Fibroblast of pulmonary artery (primary cell): ENCODE results near the gene RAB11A.

Experiments used
- DNase-seq: peaks from one replicate; pipeline ENCODE4 v3.0.0-alpha.2; 2010; ENCODE audit warnings: low read depth
- H3K4me3 ChIP-seq: replicated peaks from 2 replicates; pipeline ENCODE4 v1.5.1; 2011; ENCODE audit warnings: low read depth, mild to moderate bottlenecking, control low read depth, low read length, moderate library complexity
- CTCF ChIP-seq: IDR thresholded peaks from 2 replicates; pipeline ENCODE4 v1.5.1; 2011; ENCODE audit warnings: mild to moderate bottlenecking, control low read depth, low read length, inconsistent platforms; ENCODE audit errors: missing control alignments

The RAB11A gene

GRCh38 chr15:65827065-65827464 is 42.2 kb upstream of the RAB11A start:
- no peak for TF ChIP-seq CTCF
- DNase-seq = no peak
- no peak overlapping the region for H3K4me3 ChIP-seq

GRCh38 chr15:65828585-65828984 is 40.7 kb upstream of the RAB11A start:
- no peak for DNase-seq
- TF ChIP-seq CTCF = no peak
- H3K4me3 ChIP-seq = no peak overlapping the region

DNA sequence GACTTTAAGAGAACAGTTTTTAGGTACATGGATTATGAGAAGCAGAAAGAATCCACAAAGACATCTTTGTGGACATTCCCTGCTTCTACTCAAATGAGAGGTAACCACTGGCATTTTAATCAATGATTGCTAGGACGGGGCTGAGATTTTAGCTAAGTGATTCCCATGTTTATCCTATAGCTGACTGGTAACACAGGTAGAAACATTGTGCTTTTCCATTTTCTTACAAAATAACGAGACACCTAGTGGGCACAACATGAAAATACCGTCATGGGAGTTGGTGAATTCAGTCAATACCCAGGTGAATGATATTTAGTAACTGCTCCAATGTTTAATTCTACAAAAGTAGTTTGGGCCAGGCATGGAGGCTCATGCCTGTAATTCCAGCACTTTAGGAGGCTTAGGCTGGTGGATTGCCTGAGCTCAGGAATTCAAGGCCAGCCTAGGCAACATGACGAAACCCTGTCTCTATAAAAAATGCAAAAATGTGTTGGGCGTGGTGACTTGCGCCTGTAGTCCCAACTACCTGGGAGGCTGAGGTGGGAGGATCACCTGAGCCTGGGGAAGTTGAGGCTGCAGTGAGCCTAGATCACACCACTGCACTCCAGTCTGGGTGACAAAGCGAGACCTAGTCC is 40.0 kb upstream of the RAB11A start:
- TF ChIP-seq CTCF = peak; percentile 57
- peak; percentile 56 for DNase-seq

GRCh38 chr15:65832549-65833364 is 36.5 kb upstream of the RAB11A start:
- H3K4me3 ChIP-seq = peak overlapping the region; percentile 23
- DNase-seq = peak; percentile 95
- TF ChIP-seq CTCF = peak; percentile 24

More for the DNA sequence above, 40.0 kb upstream of the RAB11A start:
- H3K4me3 ChIP-seq = no peak overlapping the region

- TF ChIP-seq CTCF = no peak
- DNase-seq = no peak
- H3K4me3 ChIP-seq = no peak overlapping the region
These were observed 35.6 kb upstream of the RAB11A start for GRCh38 chr15:65833501-65834205.

- H3K4me3 ChIP-seq = no peak overlapping the region
- DNase-seq = no peak
- no peak for TF ChIP-seq CTCF
These were observed 34.5 kb upstream of the RAB11A start for GRCh38 chr15:65834603-65835282.
